HG03045 (cell line): ENCODE data around the gene CENPO.
"Not testable (repeated sequence)": the region's sequence is repeated elsewhere in the genome, so short reads cannot be mapped to it uniquely, and the experiment has no call there.

ENCODE experiments used
- ATAC-seq: cut with Tn5 transposase; IDR thresholded peaks from one replicate; pipeline ENCODE4 v1.9.1; 2021; ENCODE audit warnings: mild to moderate bottlenecking, moderate library complexity; ENCODE audit not compliant: unreplicated experiment

The CENPO gene

GRCh38 chr2:24822049-24822706, 29.0 kb downstream of the CENPO start:
- no peak for ATAC-seq

GRCh38 chr2:24824071-24824588, 30.9 kb downstream of the CENPO start:
- ATAC-seq = no peak

DNA sequence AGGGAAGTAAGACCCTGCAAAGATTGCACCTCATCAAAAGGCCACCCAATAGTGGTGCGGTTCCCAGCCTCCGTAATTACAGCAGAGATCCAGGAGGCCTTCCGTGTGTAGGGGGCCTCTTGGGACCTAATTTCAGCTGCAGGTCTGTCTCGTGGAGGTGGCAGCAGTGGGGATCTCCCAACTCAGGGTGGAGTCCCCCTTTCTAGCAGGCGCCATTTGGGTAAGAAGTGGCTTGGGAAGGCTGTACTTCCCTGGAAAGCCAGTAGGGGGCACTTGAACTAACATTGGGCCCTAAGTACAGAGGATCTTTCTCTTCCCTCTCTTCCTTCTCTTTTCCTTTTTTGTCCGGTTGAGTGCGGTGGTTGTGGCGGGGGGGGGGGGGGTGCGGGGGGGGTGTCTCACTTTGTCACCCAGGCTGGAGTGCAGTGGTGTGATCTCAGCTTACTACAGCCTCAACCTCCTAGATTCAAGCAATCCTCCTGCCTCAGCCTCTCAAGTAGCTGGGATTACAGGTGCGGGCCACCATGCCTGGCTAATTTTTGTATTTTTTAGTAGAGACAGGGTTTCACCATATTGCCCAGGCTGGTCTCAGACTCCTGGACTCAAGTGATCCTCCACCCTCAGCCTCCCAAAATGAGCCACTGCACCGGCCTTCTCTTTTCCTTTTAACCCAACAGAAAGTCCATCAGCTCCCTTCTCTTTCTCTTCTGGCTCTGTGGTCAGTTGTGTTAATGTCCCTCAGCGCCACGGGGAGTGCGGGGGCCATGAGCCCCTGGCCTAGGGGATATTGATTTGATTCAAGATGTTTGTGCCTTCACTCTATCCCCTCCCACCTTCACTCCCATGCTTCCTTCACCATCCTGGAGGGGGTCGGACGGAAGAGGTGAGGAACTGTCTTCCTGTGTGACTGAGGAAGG, 32.0 kb downstream of the CENPO start:
- ATAC-seq = no peak

DNA sequence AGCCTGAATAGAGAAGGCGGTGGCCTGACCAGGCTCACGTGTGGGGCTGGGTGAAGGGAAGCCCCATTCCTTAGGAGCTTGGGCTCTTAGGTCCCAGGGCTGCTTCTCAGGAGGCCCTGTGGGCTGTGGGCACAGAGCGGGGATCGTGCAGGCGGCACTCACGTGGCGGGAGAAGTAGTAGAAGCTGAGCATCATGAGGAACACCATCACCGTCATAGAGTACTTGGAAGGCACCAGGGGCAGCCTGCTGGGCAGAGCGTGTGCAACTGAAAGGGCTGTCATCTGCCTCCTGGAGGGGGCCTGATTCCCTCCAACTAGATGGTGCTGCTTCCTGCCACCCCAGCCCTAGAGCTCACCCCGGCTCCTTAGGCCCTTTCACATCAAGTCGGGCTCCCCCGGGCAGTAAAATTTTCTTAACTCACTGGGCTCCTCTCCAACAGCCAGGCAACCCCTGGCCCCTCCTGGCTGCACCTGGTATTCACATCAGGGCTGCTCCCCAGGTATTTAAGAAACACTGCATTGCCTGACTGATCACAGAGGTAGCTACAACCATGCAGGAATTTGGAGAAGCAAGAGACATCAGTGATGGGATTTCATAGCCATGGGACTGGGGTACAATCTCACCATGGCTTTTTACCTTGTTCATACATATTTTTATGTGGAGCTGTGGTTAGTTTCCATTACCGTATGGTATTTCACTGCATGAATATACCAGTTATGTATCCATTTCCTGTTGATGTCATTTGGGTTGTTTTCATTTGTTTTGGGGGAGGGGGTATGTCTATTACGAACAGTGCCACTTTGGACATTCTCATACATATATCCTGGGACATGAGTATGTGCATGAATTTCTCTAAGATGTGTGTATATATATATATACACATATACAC, 32.9 kb downstream of the CENPO start:
- ATAC-seq = no peak

- ATAC-seq = no peak
Observed at GRCh38 chr2:24826773-24827145, 33.5 kb downstream of the CENPO start.

DNA sequence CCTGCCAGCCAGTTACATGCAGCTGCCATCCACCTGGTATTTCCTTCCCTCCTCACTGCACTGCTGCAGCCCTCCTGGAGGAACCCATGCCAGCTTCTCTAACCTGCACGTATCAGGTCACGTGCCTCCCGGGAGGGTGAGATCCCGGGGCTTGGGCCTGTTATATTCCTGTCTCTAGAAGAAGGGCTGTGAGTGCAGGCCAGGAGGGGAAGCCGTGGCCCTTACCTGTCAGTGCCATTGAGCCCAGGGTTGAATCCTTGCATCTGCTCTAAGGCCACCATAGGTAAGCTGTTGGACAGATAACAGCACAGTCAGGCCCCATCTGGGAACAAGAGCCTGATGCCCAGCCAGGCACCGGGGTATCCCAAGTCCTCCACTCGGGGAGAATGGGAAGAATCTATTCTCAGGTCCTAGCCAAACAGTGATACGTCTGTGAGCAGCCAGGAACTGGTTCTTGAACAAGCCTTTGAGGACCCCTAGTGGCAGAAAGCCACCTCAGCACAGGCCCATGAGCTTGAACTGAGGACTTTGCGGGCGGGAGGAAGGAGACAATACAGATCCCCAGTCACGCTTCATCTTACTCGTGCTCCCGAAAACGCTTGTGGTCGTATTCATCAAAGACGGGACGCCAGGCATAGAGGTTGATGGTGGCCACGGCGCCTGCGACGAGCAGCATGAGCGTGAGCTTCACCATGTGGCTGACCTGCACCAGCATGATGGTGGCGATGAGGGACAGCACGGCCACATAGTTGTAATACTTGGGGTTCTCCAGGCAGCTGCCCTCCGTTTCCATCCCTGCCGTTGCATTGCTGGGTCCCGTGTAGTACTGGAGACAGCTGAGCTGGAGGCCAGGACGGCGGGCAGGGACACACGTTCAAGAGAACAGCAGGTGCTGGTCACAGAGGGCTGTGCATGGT, 34.4 kb downstream of the CENPO start:
- no peak for ATAC-seq

- no peak for ATAC-seq
Observed at GRCh38 chr2:24828238-24828996, 35.2 kb downstream of the CENPO start.

DNA sequence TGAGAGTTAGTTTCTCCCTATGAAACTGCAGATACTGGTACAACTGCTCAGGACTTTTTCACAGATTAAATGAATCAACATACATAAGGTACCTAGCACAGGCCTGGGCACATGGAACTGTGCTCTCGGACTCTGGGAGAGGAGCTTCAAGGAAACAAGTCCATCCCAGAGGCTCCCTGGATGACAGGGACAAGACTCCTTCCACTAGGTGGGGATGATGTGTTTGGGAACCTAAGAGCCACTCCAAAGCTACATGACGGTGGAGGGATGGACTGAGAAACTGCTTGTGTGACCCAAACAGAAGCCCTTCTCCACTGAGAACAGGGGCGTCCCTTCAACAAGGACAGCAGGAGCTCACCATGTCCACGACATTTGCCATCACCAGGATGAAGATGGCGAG, 37.1 kb downstream of the CENPO start:
- no peak for ATAC-seq

GRCh38 chr2:24830786-24831185, 37.6 kb downstream of the CENPO start:
- no peak for ATAC-seq

GRCh38 chr2:24831221-24832072, 38.2 kb downstream of the CENPO start:
- ATAC-seq = no peak

DNA sequence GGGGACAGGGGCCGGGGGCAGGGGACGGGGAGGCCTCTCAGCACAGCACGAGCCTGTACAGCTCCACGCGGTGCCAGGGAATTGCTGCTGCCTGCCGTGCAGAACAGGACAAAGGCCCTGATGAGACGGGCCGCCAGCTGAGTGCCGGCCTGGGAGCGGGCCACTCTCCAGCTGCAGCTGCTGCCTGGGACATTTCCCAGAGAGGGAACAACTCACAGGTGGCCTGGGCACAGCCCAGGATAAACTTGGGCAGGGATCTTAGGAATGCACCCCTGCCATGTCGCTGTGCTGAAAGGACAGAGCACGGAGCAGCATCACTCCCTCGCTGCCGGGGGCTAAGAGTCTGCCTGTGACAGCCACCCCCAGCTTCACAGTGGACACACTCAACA, 38.8 kb downstream of the CENPO start:
- ATAC-seq = no peak

DNA sequence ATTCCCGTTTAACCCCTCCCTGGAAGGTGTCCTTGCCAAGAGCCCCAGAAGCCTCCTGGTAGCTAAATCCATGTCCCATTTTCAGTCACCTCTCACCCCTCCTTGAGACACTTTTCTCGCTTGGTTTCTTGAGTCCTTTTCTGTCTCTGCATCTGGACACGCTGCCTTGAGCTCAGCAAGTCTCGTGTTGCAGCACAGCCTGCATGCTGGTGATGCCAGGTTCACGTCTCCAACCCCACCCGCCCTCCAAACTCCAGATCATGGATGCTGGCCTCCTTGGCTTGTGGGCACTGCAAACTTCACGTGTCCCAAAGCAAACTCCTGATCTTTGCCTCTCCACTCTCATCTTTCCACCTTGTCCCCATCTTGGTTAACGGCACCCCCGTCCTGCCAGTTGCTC, 39.3 kb downstream of the CENPO start:
- ATAC-seq = no peak

DNA sequence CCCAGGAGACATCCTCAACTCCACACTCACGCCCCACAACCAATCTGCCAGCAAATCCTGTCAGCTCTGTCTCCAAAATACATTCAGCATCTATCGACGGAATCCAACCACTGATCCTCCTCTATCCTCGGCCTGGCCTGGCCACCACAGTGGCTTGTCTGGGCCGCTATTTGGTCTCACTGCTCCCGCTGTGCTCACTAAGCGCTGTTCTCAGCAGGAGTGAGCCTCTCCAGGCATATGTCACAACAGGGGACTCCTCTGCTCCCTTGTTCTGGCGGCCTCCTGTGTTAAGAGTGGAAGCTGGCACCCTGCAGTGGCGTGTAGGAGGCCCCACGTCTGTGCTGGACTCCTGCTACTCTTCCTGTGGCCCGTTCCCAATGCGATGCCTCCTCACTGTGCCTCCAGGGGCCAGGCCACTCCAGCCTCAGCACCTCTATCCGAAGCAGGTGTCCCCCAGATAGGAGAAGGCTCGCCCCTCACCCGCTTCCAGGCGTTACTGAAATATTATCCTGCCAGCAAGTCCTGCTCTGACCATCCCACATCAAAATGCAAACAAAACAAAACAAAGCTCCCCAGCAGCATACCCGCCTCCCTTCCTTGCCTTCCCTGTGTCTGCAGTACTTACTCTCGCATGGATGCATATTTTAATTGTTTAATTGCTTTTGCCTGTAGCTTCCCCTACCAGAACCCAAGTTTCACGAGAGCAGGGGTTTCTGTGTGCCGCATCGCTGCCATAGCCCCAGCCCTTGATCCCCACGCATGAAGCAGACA, 39.9 kb downstream of the CENPO start:
- ATAC-seq = no peak

- no peak for ATAC-seq
Observed at GRCh38 chr2:24833821-24834732, 40.9 kb downstream of the CENPO start.

DNA sequence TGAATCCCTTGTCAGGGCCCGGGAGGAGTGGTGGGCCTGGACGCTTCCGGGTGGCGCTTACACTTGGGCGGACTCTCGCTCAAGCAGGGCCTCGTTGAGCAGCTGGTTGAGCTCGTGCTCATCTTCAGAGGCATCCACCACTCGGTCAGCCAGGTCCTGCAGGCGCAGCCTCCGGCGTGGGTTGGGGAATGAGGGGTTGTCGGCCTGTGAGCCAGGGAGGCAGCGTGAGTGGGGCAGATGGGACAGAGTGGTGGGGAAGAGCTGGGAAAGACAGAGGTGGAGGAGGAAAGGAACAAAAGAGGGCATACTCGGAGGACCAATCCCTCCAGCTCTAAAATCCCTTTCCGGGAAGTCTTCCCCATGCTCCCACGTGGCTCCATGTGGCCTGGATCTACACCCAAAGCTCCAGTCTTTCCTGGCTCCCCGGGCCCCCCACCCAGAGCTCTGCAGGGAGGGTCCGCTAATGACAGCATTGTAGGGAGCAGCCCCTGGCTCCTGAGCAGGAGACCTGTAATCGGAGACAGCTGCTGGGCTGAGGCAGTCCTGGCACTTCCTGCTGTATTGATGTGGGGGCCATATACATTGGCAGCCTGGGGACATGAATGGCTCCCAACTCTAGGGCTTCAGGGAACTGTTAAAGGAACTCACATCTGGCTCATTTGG, 41.6 kb downstream of the CENPO start:
- no peak for ATAC-seq

- not testable (repeated sequence) for ATAC-seq
Observed at GRCh38 chr2:24835411-24835810, 42.2 kb downstream of the CENPO start.
